AG09309 (cell line): ENCODE results near the gene RGS12.

ENCODE experiments used
- DNase-seq: peaks from one replicate; pipeline ENCODE4 v3.0.0-alpha.2; 2010; ENCODE audit warnings: low read depth
- H3K4me3 ChIP-seq: 2 replicates; pipeline ENCODE4 v1.5.1; 2011; ENCODE audit warnings: mild to moderate bottlenecking, low read depth, low read length, moderate library complexity; ENCODE audit not compliant: control insufficient read depth
- TF ChIP-seq, protein P1 (sequence below): IDR thresholded peaks from 2 replicates; pipeline ENCODE4 v1.5.1; 2011; ENCODE audit warnings: mild to moderate bottlenecking, low read depth, low read length, inconsistent platforms; ENCODE audit not compliant: insufficient read depth, control insufficient read depth; ENCODE audit errors: missing control alignments

Gene RGS12

DNA sequence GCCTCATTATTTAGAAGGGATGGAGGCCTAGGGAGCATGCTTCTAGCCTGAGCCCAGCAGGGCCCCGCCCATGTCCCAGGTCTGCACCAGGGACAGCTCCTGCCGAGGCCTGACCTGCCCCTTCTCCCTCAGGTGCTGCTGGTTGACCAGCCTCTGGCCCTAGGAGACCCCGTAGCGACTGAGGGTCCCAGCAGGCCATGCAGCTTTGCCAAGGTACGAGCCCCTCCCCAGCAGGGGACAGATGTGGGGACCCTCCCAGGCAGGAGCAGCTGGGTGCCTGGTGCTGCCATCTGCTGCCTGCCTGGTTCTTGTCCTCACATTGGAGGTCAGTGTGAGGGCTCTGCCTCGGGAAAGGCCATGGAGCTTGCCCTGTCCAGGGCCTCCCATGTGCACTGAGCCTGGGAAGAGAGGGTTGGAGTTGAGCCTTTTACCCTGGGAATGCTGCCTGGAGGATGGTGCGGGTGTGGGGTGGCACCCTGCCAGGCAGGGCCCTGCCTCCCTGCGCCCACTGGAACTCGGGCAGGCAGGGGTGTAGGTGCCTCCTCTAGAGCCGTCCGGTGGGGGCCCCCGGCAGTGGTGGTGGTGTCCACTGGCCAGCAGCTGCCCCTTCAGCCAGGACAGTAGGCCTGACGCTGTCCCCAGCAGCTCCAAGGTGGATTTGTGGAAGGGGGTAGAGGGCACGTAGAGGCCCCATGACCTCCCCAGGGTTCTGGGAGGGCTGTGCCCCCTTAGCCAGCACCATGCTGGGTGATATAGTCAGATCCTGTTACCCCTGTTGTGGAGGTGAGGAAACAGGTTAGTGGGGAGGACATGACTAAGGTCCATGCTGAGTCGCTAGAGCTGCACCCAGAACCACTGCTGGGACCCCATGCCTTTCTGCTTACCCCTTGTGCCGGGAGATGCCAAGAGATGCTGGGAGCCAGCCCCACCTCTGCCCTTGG, 46.1 kb upstream of the RGS12 start:
- no peak for DNase-seq
- H3K4me3 ChIP-seq: no peak overlapping the region
- TF ChIP-seq, protein P1, sequence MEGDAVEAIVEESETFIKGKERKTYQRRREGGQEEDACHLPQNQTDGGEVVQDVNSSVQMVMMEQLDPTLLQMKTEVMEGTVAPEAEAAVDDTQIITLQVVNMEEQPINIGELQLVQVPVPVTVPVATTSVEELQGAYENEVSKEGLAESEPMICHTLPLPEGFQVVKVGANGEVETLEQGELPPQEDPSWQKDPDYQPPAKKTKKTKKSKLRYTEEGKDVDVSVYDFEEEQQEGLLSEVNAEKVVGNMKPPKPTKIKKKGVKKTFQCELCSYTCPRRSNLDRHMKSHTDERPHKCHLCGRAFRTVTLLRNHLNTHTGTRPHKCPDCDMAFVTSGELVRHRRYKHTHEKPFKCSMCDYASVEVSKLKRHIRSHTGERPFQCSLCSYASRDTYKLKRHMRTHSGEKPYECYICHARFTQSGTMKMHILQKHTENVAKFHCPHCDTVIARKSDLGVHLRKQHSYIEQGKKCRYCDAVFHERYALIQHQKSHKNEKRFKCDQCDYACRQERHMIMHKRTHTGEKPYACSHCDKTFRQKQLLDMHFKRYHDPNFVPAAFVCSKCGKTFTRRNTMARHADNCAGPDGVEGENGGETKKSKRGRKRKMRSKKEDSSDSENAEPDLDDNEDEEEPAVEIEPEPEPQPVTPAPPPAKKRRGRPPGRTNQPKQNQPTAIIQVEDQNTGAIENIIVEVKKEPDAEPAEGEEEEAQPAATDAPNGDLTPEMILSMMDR: no peak

DNA sequence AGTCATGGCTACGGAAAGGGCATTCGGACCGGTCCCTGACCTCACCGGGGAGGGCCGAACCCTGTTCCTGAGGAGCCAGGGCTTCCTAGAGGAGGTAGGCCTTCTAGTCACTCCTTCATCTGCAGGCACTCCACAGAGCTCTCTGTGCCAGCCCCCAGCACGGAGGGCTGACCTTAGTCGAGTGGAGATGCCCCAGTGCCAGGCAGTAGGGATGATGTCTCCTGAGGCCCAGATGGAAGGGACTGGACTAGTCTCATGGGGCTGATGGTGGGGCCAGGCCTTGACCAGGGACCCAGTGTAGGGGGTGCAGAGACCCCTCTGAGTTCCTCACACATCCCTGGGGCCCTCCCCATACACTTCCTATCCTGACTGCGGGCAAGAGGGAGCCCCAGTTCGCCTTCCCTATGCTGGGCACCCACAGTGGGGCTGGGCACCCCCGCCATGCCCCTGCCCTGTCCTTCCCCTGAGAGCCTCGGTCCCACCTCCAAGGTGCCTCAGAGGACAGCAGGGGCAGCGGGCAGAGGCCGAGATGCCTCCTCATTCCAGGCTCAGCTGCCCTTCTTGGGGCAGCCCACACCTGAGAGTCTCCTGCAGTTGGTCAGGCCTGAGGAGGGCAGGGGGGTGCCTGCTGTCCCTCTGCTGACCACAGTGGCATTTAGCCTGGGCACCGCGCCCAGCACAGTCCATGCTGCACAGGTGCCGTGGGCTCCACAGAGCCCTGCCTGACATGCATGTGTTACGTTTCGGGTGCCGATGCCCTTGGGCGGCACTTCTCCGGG, 45.2 kb upstream of the RGS12 start:
- H3K4me3 ChIP-seq: no peak overlapping the region
- TF ChIP-seq, protein P1: no peak
- DNase-seq: no peak

DNA sequence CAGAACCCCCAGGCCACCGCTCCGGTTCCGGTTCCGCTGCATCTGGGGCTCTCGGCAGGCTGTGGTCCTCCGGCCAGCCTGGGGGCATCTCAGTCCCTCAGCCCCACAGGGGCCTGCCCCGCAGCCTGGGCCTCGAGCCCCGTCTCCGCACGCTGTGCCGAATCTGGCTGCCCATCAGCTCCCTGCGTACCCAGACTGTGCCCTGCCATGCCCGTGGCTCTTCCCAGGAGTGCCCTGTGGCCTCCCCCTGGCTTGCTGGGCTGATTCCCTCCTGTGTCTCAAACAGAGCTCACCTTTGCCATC, 44.7 kb upstream of the RGS12 start:
- DNase-seq: no peak
- no peak overlapping the region for H3K4me3 ChIP-seq
- TF ChIP-seq, protein P1: no peak

DNA sequence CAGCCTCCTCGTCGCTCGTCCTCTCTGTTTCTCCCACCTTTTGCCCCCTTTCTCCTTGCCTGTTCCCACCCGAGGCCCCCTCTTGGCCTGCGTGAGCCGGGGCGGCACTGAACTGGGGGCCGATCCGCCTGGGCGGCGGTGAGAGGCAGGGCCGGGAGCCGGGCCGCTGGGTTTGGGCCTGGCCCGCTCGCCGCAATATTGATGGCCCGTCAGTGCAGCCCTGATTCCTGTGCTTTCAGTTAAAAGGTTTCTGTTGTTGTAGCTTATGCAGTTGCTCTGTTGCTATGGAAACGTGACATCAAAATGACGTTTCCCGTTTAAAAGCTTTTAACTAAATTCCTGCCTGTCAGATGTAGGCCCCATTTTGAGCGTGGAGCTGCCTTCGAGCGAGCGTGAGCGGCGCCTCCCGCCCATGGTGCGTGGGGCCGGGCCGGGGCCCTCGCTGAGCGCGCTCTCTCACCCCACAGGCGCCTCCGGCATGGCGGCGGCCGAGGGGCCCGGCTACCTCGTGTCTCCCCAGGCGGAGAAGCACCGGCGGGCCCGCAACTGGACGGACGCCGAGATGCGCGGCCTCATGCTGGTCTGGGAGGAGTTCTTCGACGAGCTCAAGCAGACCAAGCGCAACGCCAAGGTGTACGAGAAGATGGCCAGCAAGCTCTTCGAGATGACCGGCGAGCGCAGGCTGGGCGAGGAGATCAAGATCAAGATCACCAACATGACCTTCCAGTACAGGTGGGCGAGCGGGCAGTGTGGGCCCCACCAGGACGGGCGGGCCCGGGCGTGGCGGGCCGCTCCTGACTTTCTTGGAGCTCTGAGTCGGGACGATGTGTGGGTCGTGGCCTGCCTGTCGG, 43.8 kb upstream of the RGS12 start, which contains the start of gene MSANTD1:
Gene MSANTD1 (plus strand): TSS at position 349 of the 851 bp plus-strand sequence. CDS start 64 bp downstream, at position 413.
- H3K4me3 ChIP-seq: no peak within 1 kb of the TSS
- DNase-seq: no peak
- TF ChIP-seq, protein P1: no peak

DNA sequence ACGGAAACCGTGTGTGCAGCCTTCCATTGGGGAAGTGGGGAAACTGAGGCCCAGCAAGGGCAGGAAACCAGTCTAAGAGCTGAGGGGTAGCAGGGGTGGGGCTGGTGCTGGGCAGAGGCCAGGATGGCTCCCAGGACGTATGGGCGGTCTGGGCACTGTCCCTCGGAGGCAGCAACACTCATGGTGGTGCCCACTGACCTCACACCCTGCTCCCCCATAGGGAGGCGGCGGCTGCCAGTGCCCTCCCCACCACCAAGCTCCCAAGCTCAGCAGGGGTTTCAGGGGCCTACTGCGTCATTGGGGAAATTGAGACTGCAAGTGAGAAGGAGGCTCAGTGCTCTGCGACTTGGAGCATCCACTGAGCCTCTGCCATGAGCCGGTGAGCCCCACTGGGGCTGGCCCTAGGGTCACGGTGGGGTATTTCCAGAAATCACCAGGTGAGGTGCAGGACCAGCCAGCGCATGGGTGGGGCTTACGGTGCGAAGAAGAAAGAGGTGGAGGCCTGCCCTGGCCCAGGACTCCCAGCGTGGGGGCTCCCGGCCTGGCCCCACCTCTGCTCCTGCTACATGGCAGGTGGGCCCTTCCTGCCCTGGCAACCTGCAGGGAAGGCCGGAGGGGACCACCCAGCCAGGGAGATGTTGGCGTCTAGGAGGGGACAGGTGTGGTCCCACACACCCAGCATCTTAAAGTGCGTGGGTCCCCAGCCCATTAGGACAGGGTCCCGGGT, 42.9 kb upstream of the RGS12 start:
- DNase-seq: no peak
- H3K4me3 ChIP-seq: no peak overlapping the region
- TF ChIP-seq, protein P1: no peak
